HUES48 (cell line): Measurements from ENCODE around the gene PNPLA7.

Experiments used
- H3K27ac ChIP-seq: one replicate; pipeline ENCODE4 v1.7.0; 2013; ENCODE audit warnings: low read depth, low read length, inconsistent platforms
- H3K27me3 ChIP-seq: 2 replicates; pipeline ENCODE4 v1.6.1; 2013; ENCODE audit warnings: mild to moderate bottlenecking, low read length; ENCODE audit not compliant: control insufficient read depth, insufficient read depth
- H3K36me3 ChIP-seq: 2 replicates; pipeline ENCODE4 v1.6.1; 2013; ENCODE audit warnings: low read length; ENCODE audit not compliant: control insufficient read depth, insufficient read depth
- H3K4me1 ChIP-seq: 2 replicates; pipeline ENCODE4 v1.6.1; 2013; ENCODE audit warnings: mild to moderate bottlenecking, low read length; ENCODE audit not compliant: control insufficient read depth, insufficient read depth
- H3K4me3 ChIP-seq: 2 replicates; pipeline ENCODE4 v1.5.1; 2013; ENCODE audit warnings: mild to moderate bottlenecking, low read depth, low read length
- H3K9ac ChIP-seq: 2 replicates; pipeline ENCODE4 v1.6.1; 2013; ENCODE audit warnings: mild to moderate bottlenecking, low read depth, low read length, moderate library complexity
- H3K9me3 ChIP-seq: 2 replicates; pipeline ENCODE4 v1.6.1; 2013; ENCODE audit warnings: low read length; ENCODE audit not compliant: control insufficient read depth, insufficient read depth

The PNPLA7 gene

DNA sequence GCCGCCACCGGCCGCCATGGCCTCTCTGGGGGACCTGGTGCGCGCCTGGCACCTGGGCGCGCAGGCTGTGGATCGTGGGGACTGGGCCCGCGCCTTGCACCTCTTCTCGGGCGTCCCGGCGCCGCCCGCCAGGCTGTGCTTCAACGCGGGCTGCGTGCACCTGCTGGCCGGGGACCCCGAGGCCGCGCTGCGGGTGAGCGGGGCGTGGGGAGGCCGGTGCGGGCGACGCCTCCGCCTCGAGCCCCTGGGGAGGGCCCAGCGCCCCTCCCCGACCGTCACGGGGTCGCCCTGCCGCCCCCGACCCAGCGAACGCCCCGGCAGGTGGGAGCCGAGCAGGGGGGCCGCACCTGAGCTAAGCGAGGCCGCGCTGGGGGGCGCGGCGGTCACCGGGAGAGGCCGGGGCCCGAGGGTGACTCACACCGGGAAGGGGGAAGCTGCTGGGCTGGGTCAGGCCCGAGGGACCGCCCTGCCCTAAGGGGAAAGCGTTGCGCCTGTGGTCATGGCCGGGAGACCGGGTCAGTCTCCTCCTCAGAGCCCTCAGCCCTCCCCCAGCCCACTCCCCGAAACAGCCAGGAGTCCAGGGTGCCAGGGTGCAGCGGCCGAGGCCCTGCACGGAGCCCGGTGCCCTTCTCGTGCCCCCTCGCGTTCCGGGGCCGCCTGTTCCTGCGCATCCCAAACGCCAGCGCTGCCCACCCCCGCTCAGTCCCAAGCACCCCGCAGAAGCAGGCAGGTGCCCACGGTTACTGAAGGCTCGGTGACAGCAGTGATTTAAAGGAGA, 126.5 kb downstream of the PNPLA7 start:
- Histone ChIP-seq H3K9me3 (no peaks in the 10 kb centered on the region), H3K4me1 (no peaks in the 10 kb centered on the region), H3K27me3 (peaks cover 15% of the 10 kb centered on the region; the same call in 1 of the 2 replicates), H3K27ac (no peak overlapping the region), H3K4me3 (peak overlapping the region; percentile 58), H3K9ac (no peak overlapping the region), H3K36me3 (no peaks in the 10 kb centered on the region)

DNA sequence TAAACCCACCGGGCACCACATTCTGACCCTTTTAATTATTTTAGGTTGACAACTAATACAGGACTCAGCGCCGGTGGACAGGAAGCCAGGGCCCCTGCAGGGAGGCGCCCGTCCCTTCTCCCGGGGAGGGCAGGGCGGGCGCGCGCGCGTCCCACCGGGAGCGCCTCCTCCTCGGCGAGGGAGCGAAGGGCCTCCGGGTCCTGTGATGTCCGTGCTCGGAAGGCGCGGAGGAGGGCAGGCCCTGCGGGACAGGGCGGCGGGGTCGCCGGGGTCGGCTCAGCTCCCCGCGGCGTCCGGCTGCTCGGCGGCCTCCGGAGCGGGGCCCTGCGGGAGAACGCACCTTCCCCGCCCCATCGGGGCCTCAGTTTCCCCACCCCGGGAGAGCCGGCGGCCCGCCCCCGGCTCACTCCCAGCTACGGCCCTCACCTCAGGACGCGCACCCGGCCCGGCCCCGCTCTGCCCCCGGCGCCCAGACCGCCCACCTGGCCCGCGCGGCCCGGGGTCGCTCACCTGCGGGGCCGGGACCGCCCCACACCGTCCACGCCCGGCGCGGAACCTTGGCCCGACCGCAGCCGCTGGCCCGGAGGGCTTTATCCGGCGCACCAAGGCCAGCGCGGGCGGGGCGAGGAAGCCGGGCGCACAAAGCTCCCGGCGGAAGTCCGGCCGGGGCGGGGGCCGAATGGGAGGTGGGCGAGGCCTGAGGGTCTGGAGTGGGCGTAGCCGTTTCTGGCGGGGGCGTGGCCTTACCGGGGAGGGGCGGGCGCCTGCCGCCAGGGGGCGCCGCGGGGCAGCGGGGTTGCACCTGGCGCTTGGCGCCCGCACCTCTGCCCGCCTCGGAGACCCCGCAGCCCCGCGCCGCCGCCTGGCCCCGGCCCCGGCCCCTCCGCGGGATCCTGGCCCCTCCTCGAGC, 127.3 kb downstream of the PNPLA7 start, which contains the start of the genes EXD3 and NOXA1:
EXD3 (minus strand) TSS at position 559 of the 910 bp plus-strand sequence. CDS start 27,805 bp downstream, outside the sequence.
NOXA1 (plus strand) TSS at position 790 of the 910 bp plus-strand sequence. CDS start 137 bp downstream, outside the sequence.
- Histone ChIP-seq H3K4me3 (peak within 1 kb of the TSS; percentile 85), H3K36me3 (no peaks in the 10 kb centered on the region), H3K9me3 (no peaks in the 10 kb centered on the region), H3K4me1 (no peaks in the 10 kb centered on the region), H3K9ac (peak within 1 kb of the TSS; percentile 34; the same call in 1 of the 2 replicates), H3K27me3 (peaks cover 15% of the 10 kb centered on the region; the same call in 1 of the 2 replicates), H3K27ac (no peak within 1 kb of the TSS)

DNA sequence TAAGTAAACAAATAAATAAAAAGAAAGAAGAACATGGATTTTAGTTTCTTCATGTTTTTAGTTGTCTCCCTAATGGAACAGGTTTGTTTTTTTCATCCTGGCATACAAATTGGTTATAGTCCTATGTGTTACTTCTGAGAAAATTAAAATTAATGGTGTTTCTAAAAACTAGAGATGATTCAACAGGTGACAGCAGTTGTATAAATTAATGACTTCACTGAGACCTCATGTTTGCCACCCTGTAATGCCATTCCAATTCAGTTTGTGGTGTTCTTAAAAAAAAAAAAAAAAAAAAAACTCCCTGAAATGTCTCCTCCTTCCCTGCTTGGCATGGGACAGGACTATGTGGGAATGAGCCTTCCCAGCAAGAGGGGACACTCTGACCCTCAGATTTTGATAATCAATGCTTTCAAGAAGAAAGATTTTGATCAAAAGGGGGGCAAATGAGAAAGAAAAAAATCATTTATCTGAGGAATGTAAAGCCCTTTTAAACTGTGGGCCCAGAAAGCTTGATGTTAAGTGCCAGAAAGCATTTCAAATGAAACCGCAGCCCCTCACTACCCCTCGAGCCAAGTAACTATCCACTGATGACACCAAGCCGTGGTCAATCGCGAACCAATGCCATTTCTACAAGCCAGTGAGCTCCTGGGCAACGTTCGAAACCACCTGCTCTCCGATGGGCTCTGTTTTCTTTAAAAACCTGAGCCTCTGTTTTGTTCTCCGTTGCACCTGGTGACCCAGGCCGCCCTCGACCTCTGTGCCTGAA, 128.2 kb downstream of the PNPLA7 start:
- Histone ChIP-seq H3K27me3 (peaks cover 15% of the 10 kb centered on the region; the same call in 1 of the 2 replicates), H3K4me3 (peak overlapping the region; percentile 85), H3K4me1 (no peaks in the 10 kb centered on the region), H3K27ac (no peak overlapping the region), H3K9ac (peak overlapping the region; percentile 34; the same call in 1 of the 2 replicates), H3K9me3 (no peaks in the 10 kb centered on the region), H3K36me3 (no peaks in the 10 kb centered on the region)

DNA sequence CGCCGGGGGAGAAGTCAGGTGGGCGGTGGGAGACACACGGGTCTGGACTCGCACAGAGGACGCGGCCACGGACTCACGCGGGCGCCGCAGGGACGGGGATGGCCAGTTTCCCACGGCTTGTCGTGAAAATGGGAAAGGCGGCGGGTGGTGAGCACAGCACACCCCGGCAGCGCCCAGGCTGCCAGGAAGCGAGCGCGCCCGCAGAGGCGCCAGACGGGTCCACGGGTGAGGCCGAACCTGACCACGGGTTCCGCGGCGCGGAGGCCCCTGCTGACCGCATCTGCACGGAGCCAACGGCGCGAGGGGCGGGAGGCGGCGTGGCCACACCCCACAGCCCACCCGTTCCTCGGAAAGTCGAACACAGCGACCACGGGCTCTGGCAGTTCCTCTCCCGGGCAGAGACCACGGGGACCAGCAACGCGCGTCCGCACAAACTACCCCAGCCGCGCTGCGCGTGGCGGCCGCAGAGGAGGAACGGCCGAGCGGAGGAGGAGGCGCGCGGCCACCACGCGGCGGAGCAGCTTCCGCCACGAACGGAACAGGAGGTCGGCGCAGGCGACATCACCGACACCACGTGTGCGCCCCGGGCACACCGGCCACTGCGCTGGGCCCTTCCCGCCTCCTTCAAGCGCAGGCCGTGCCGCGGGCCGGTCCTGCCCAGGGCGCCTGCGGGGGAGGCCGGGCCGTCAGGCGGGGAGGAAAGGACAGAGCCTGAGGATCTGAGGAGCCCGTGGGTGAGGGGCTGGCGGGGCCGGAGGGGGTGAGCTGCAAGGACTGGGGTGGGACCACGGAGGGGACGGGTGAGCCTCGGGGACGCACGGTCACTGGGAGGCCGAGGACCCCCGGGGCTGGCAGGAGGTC, 132.8 kb downstream of the PNPLA7 start:
- H3K27me3 ChIP-seq, result no peaks in the 10 kb centered on the region
- H3K4me3 ChIP-seq, result no peak overlapping the region
- H3K4me1 ChIP-seq, result no peaks in the 10 kb centered on the region
- H3K36me3 ChIP-seq, result no peaks in the 10 kb centered on the region
- H3K9ac ChIP-seq, result no peak overlapping the region
- H3K27ac ChIP-seq, result no peak overlapping the region
- H3K9me3 ChIP-seq, result no peaks in the 10 kb centered on the region

DNA sequence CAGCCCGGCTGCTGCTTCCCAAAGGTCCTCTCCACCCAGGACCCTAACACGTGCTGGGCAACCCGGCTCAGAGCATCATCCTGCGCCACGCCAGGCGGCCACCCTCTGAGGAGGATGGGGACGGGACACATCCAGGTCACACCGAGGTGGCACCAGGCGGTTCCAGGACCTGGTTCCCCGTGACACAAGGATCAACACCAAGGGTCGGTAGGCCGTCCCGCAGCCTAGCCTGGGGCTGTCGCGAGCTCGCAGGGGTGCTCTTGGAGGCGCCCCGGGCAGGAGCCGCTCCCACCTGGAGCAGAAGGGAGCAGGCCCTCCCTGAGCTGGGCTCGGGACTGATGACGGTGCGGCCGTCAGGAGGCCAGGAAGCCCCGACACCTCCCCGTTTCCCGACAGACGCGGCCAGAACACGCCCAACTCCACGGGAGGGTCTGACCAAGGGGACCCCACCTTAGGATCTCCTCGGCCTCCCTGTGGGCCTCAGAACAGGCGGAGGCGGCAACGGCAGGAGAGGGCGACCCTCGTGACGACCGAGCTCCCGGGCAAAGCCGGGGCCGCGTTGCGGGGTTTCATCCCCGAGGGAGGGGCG, 133.5 kb downstream of the PNPLA7 start:
- Histone ChIP-seq H3K27me3 (no peaks in the 10 kb centered on the region), H3K27ac (no peak overlapping the region), H3K4me3 (no peak overlapping the region), H3K9ac (no peak overlapping the region), H3K9me3 (no peaks in the 10 kb centered on the region), H3K4me1 (no peaks in the 10 kb centered on the region), H3K36me3 (no peaks in the 10 kb centered on the region)

DNA sequence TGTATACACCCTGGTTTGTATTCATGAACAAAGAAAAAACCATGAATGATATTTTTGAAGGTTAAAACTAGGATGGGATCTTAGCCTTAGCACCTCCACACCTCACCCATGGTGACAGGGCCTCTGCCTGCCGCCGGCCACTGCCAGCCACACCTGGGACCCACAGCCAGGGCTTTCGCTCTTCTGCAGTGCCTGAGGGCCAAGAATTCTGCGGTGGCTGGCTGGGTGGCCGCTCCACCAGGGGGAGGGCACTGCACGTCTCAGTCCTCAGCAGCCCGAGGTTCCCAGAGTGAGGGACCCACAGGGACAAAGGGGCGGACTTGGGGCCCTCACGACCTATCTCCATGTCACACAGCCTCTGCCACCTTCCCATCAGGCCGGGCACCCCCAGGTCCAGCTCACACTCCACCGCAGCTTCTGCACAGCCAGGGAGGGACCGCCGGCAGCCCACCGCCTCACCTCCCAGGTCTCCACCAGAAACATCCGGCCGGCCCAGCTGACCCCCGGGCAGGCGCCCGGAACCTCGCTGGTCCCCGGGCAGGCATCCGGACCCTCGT, 134.1 kb downstream of the PNPLA7 start:
- Histone ChIP-seq H3K4me3 (no peak overlapping the region), H3K27ac (no peak overlapping the region), H3K4me1 (no peaks in the 10 kb centered on the region), H3K9me3 (no peaks in the 10 kb centered on the region), H3K27me3 (no peaks in the 10 kb centered on the region), H3K9ac (no peak overlapping the region), H3K36me3 (no peaks in the 10 kb centered on the region)

DNA sequence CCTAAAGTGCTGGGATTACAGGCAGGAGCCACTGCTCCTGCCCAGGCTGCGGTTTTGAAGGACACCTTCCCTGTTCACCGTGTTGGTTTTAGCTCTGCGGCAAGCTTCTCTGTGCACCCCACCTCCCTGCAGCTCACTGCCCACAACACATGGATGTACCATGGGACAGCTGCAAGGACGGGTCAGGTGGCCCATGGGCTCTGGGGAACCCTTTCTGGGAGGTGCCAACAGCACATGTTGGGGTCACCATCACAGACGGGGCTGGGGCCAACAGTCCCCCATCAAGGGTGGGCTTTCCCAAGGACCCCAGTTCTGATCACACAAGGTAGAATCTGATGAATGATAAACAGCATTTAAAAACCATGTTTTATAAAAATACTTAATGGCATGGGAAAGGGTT, 134.8 kb downstream of the PNPLA7 start:
- Histone ChIP-seq H3K27ac (no peak overlapping the region), H3K36me3 (no peaks in the 10 kb centered on the region), H3K27me3 (no peaks in the 10 kb centered on the region), H3K9me3 (no peaks in the 10 kb centered on the region), H3K9ac (no peak overlapping the region), H3K4me1 (no peaks in the 10 kb centered on the region), H3K4me3 (no peak overlapping the region)

DNA sequence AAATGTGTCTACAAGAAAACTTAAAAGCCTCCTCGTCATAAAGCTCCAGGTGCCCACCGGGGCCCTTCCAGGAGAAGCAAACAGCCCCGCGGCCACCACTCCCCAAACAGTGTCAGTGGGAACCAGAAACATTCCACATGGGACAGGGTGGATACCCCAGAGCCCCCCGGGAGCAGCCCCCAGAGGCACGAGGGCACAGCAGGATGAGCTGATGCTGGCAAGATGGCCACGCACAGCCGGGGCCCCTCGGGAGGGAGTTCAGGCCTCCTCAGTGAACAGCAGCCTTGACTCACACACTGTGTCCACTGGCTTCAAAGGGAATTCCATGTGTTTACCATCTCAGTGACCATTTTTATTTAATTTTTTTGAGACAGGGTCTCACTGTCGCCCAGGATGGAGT, 137.8 kb downstream of the PNPLA7 start:
- Histone ChIP-seq H3K4me3 (no peak overlapping the region), H3K9ac (no peak overlapping the region), H3K4me1 (no peaks in the 10 kb centered on the region), H3K36me3 (no peaks in the 10 kb centered on the region), H3K27me3 (no peaks in the 10 kb centered on the region), H3K9me3 (no peaks in the 10 kb centered on the region), H3K27ac (no peak overlapping the region)

DNA sequence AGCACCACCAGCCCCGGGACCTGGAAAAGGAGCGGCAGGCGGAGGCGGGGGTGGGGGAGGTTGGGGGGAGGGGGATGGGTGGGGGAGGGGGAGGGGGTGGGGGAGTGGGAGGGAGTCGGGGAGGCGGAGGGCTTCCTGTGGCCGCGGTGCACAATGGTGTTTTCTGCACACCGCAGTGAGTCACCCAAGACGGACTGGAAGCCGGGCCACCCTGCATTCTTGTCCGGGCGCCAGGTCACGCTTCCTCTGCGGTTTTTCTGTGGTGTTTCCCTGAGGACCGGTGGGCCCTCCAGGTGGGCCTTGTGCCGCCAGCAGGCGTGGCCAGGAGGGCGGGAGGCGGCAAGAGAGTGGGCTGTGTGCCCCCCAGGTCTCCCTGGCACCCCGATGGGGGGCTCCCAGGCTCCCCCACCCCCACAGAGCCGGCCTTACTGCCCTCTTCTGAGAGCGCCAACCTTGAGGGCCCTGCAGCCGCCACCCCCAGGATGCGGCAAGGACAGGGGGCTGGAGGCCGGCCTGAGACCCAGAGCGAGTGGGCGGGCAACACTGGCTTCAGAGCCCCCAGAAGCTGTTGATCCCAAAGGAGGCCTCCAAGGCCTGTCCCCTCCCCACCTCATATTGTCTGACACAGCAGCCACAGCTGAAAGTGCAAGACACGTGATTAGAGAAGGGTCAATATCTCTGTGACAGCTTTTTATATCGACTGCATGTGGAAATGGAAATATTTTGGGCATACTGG, 138.4 kb downstream of the PNPLA7 start:
- Histone ChIP-seq H3K9ac (no peak overlapping the region), H3K4me3 (no peak overlapping the region)

More for the DNA sequence above, 138.4 kb downstream of the PNPLA7 start:
- H3K27ac ChIP-seq, result no peak overlapping the region
- H3K36me3 ChIP-seq, result no peaks in the 10 kb centered on the region
- no peaks in the 10 kb centered on the region for H3K27me3 ChIP-seq
- H3K9me3 ChIP-seq, result no peaks in the 10 kb centered on the region
- no peaks in the 10 kb centered on the region for H3K4me1 ChIP-seq
